B cell (primary cell): ENCODE results near the gene GJA9. TPM values are rescaled to one million over a fixed set of nuclear protein-coding genes. Genes with fewer than 3 reads are reported as not detected.

Experiments
- ATAC-seq: fragments of 200-7000 bp; cut with Tn5 transposase; one replicate; pipeline ENCODE4 v1.10.0; 2021; ENCODE audit warnings: low read depth, mild to moderate bottlenecking, moderate number of reproducible peaks, moderate library complexity
- CTCF ChIA-PET: fragments of 350-600 bp; sonication (Branson Sonifier 250); formaldehyde crosslinking; loops from one replicate; lab custom pipeline; 2021; ENCODE audit warnings: antibody characterized with exemption, inconsistent platforms; lab: Charles Lee
- POLR2A ChIA-PET: fragments of 350-600 bp; sonication (Branson Sonifier 250); formaldehyde crosslinking; loops from one replicate; lab custom pipeline; 2021; ENCODE audit warnings: antibody characterized with exemption; lab: Charles Lee
- DNase-seq: peaks from one replicate; pipeline ENCODE4 v3.0.0; 2013
- H2AFZ ChIP-seq: 2 replicates; pipeline ENCODE4 v1.6.1; 2012; ENCODE audit warnings: mild to moderate bottlenecking, low read depth, low read length; ENCODE audit not compliant: insufficient read depth, poor library complexity, severe bottlenecking
- H3K27ac ChIP-seq, 2 donors: 1 replicate in 1 of 2; 2 replicates in 1 of 2; pipeline ENCODE4 v1.5.1; 2012 to 2013; ENCODE audit warnings: low read length in 2 of 2, mild to moderate bottlenecking in 2 of 2, moderate library complexity in 1 of 2
- H3K27me3 ChIP-seq, 4 experiments: fragments of 200-600 bp in 1 of 4; sonication (generic) in 1 of 4; replicated peaks in 1 of 4; 1 replicate in 2 of 4; 2 replicates in 2 of 4; pipeline versions ENCODE4 v1.6.1 to v1.7.0; 2013 to 2016; ENCODE audit warnings: low read length in 3 of 4, mild to moderate bottlenecking in 2 of 4, mixed read lengths in 1 of 4, moderate library complexity in 1 of 4; ENCODE audit not compliant: insufficient read depth in 4 of 4, control insufficient read depth in 3 of 4; ENCODE audit errors: control extremely low read depth in 1 of 4
- H3K36me3 ChIP-seq, 2 experiments: replicated peaks in 1 of 2; 1 replicate in 1 of 2; 2 replicates in 1 of 2; pipeline versions ENCODE4 v1.6.1 to v1.7.1; 2013; ENCODE audit warnings: low read length in 1 of 2; ENCODE audit not compliant: insufficient read depth in 2 of 2, control insufficient read depth in 1 of 2; ENCODE audit errors: control extremely low read depth in 1 of 2, extremely low read depth in 1 of 2
- H3K4me1 ChIP-seq, 2 donors: fragments of 200-600 bp in 1 of 2; sonication (generic) in 1 of 2; 1 replicate in 1 of 2; 2 replicates in 1 of 2; pipeline versions ENCODE4 v1.5.1 to v1.6.1; 2013 to 2017; ENCODE audit warnings: low read length in 2 of 2; ENCODE audit not compliant: control insufficient read depth in 2 of 2, insufficient read depth in 2 of 2
- H3K4me2 ChIP-seq: replicated peaks from 2 replicates; pipeline ENCODE3; 2012; ENCODE audit warnings: mild to moderate bottlenecking, low read depth, low read length; ENCODE audit not compliant: poor library complexity, severe bottlenecking
- H3K4me3 ChIP-seq, 5 experiments: fragments of 200-600 bp in 1 of 5; sonication (generic) in 1 of 5; 1 replicate in 3 of 5; 2 replicates in 2 of 5; pipeline versions ENCODE4 v1.5.1 to v1.7.0; 2011 to 2016; ENCODE audit warnings: low read length in 4 of 5, mild to moderate bottlenecking in 4 of 5, low read depth in 2 of 5, control low read depth in 1 of 5, moderate library complexity in 1 of 5; ENCODE audit not compliant: insufficient read depth in 1 of 5; ENCODE audit errors: control extremely low read depth in 1 of 5, extremely low read depth in 1 of 5
- H3K79me2 ChIP-seq: fragments of 200-600 bp; sonication (generic); one replicate; pipeline ENCODE4 v1.6.0; 2016; ENCODE audit warnings: low read length; ENCODE audit not compliant: control insufficient read depth, insufficient read depth
- H3K9ac ChIP-seq: fragments of 200-600 bp; sonication (generic); 2 replicates; pipeline ENCODE4 v1.6.1; 2017; ENCODE audit warnings: mild to moderate bottlenecking, low read length, moderate library complexity
- H3K9me3 ChIP-seq, 3 donors: one replicate each; pipeline versions ENCODE4 v1.6.1 to v1.7.1; 2013; ENCODE audit warnings: low read length in 2 of 3; ENCODE audit not compliant: control insufficient read depth in 2 of 3, insufficient read depth in 1 of 3; ENCODE audit errors: control extremely low read depth in 1 of 3
- H4K20me1 ChIP-seq: 2 replicates; pipeline ENCODE4 v1.6.0; 2012; ENCODE audit warnings: mild to moderate bottlenecking, low read length; ENCODE audit not compliant: insufficient read depth, control insufficient read depth, poor library complexity, severe bottlenecking
- H3K27ac Mint-ChIP-seq: one replicate; pipeline ENCODE4 v1.8.0; 2021; ENCODE audit warnings: mixed read lengths
- H3K27me3 Mint-ChIP-seq: one replicate; pipeline ENCODE4 v1.8.0; 2021; ENCODE audit warnings: mixed read lengths
- H3K4me1 Mint-ChIP-seq: one replicate; pipeline ENCODE4 v1.8.0; 2021; ENCODE audit warnings: mixed read lengths
- H3K4me3 Mint-ChIP-seq: one replicate; pipeline ENCODE4 v1.8.0; 2021; ENCODE audit warnings: mixed read lengths
- H3K9me3 Mint-ChIP-seq: one replicate; pipeline ENCODE4 v1.8.0; 2022; ENCODE audit warnings: mixed read lengths; ENCODE audit not compliant: insufficient read depth
- EZH2 ChIP-seq: IDR thresholded peaks from 2 replicates; pipeline ENCODE4 v1.6.1; 2012; ENCODE audit warnings: borderline replicate concordance, low read depth, mild to moderate bottlenecking, moderate library complexity, low read length; ENCODE audit not compliant: insufficient read depth, poor library complexity, severe bottlenecking
- WGBS: methylation state at CpG from one replicate; pipeline ENCODE4 v1.1.5; 2013; ENCODE audit warnings: missing lambda C conversion rate; ENCODE audit not compliant: insufficient coverage; 5-methylcytosine and 5-hydroxymethylcytosine counted together
- intact Hi-C: fragments of 100-400 bp; cut with micrococcal nuclease; formaldehyde crosslinking; loops from one replicate; pipeline ENCODE4 v1.10.0; 2022
- polyA plus RNA-seq: library from polyadenylated mRNA; depleted of rRNA; stranded (reverse); fragments of >200 nt; gene quantifications from 2 replicates; pipeline ENCODE4 v1.2.3, GENCODE V29; 2012
- total RNA-seq, 2 donors: library from RNA; stranded (reverse); fragments of 120-200 nt in 1 of 2; gene quantifications; 1 replicate in 1 of 2; 2 replicates in 1 of 2; pipeline versions ENCODE4 v1.2.3 to v1.2.4, GENCODE V29; 2013 to 2022
- TF ChIP-seq, protein P1 (sequence below): fragments of 200-600 bp; IDR thresholded peaks from one replicate; pipeline ENCODE4 v1.8.0; 2022; ENCODE audit warnings: antibody characterized with exemption, mild to moderate bottlenecking

Gene GJA9
- total and polyA plus RNA-seq, 2 donors (not counting 1 experiment from before 2014, with no cell fraction given): not detected

DNA sequence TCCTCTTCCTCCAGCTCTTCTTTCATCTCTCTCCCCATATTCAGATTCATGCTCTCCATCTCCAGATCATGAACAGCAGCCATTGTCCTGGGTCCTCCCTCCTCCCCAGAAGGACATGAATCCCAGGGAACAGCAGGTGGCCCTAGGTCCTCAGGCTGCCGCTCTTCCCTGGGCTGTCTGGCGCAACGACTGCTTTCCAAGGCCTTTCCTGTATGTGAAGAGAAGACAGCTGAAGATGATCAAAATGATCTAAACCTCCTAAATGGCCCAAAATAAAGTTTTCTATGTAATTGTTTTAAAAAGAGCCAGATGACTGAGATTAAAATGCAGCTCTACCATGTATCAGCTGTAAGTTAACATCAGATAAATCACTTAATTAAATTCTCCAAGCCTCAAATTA, 37.7 kb upstream of the GJA9 start:
- no peaks in the 10 kb centered on the region for H4K20me1 ChIP-seq
- Mint-ChIP-seq H3K4me3 (no peak overlapping the region), H3K9me3 (no peaks in the 10 kb centered on the region), H3K4me1 (no peaks in the 10 kb centered on the region), H3K27me3 (no peaks in the 10 kb centered on the region), H3K27ac (no peak overlapping the region)
- ATAC-seq (no peak), DNase-seq (no peak)
- WGBS: no CpG with 5 or more reads among the region's 3 CpGs
- no peak overlapping the region for H2AFZ ChIP-seq
- H3K4me1 ChIP-seq: no peaks in the 10 kb centered on the region
- no peaks in the 10 kb centered on the region for H3K27me3 ChIP-seq
- intact Hi-C loops: no loop called here
- no peaks in the 10 kb centered on the region for H3K9me3 ChIP-seq
- H3K4me2 ChIP-seq: no peak overlapping the region
- no peak overlapping the region for H3K4me3 ChIP-seq
- no peak overlapping the region for H3K9ac ChIP-seq
- no peaks in the 10 kb centered on the region for H3K79me2 ChIP-seq
- no peak for TF ChIP-seq EZH2
- TF ChIP-seq, protein P1, sequence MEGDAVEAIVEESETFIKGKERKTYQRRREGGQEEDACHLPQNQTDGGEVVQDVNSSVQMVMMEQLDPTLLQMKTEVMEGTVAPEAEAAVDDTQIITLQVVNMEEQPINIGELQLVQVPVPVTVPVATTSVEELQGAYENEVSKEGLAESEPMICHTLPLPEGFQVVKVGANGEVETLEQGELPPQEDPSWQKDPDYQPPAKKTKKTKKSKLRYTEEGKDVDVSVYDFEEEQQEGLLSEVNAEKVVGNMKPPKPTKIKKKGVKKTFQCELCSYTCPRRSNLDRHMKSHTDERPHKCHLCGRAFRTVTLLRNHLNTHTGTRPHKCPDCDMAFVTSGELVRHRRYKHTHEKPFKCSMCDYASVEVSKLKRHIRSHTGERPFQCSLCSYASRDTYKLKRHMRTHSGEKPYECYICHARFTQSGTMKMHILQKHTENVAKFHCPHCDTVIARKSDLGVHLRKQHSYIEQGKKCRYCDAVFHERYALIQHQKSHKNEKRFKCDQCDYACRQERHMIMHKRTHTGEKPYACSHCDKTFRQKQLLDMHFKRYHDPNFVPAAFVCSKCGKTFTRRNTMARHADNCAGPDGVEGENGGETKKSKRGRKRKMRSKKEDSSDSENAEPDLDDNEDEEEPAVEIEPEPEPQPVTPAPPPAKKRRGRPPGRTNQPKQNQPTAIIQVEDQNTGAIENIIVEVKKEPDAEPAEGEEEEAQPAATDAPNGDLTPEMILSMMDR: no peak
- ChIA-PET POLR2A (no interaction called here), CTCF (no interaction called here)
- H3K27ac ChIP-seq: no peak overlapping the region
- H3K36me3 ChIP-seq: no peaks in the 10 kb centered on the region

DNA sequence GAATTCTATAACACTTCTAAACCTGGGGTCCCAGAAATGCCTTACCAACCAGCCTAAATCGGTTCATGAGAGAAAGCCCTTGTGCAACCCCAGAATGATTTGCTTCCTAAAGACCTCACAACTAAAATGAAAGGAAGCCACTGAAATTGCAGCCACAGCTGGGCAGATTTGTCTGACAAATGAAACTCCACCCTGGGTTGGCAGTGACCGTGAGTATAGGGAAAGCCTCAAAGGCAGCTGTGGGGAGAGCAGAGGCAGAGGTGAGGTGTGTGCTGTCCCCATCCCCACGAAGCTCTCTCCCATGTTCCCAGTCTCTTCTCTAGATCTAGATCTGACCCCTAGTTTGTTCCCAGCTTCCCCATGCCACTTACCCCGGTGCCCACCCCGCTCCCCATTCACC, 37.2 kb upstream of the GJA9 start:
- Histone ChIP-seq H3K9ac (no peak overlapping the region), H3K79me2 (no peaks in the 10 kb centered on the region), H3K36me3 (no peaks in the 10 kb centered on the region), H3K4me3 (no peak overlapping the region), H3K4me2 (no peak overlapping the region), H4K20me1 (no peaks in the 10 kb centered on the region), H3K9me3 (no peaks in the 10 kb centered on the region), H2AFZ (no peak overlapping the region), H3K27ac (no peak overlapping the region), H3K27me3 (no peaks in the 10 kb centered on the region), H3K4me1 (no peaks in the 10 kb centered on the region)
- WGBS: 83% methylated on average over 4 of the region's 5 CpGs
- ChIA-PET POLR2A (no interaction called here), CTCF (no interaction called here)
- H3K9me3 Mint-ChIP-seq: no peaks in the 10 kb centered on the region
- no peak for DNase-seq
- intact Hi-C loops: no loop called here
- no peak for ATAC-seq
- no peak overlapping the region for H3K27ac Mint-ChIP-seq
- TF ChIP-seq, protein P1: no peak
- no peak for TF ChIP-seq EZH2
- H3K4me3 Mint-ChIP-seq: no peak overlapping the region
- no peaks in the 10 kb centered on the region for H3K4me1 Mint-ChIP-seq
- H3K27me3 Mint-ChIP-seq: no peaks in the 10 kb centered on the region
